Dermis microvascular lymphatic vessel endothelial cell (primary cell): ENCODE data around the gene PGR. TPM values are rescaled to one million over a fixed set of nuclear protein-coding genes. Genes with fewer than 3 reads are reported as not detected.
"Not testable (repeated sequence)": the region's sequence is repeated elsewhere in the genome, so short reads cannot be mapped to it uniquely, and the experiment has no call there.

ENCODE experiments used
- DNase-seq, 2 donors: peaks; one replicate each; pipeline versions ENCODE4 v3.0.0 to v3.0.0-alpha.2; 2010; ENCODE audit warnings: low read depth in 2 of 2
- total RNA-seq: library from RNA; depleted of rRNA; stranded (reverse); fragments of >200 nt; gene quantifications from 2 replicates; pipeline ENCODE4 v1.2.1, GENCODE V29; 2014

Gene PGR
- total RNA-seq, 1 donor from 2014 or later: under 0.01 TPM

DNA sequence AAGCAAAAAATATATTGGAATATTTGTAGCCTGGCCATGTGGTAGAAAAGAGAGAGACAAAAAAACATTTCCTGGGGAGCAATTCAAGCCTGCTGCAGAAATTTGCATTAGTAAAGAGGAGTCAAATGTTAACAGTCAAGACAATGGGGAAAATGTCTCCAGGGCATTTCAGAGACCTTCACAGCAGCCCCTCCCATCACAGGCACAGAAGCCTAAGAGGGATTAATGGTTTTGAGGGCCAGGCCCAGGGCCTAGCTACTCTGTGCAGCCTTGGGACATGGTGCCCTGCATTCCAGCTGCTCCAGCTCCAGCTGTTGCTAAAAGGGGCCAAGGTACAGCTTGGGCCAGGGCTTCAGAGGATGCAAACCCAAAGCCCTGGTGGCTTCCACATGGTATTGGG, 46.8 kb downstream of the PGR start:
- no peak for DNase-seq

DNA sequence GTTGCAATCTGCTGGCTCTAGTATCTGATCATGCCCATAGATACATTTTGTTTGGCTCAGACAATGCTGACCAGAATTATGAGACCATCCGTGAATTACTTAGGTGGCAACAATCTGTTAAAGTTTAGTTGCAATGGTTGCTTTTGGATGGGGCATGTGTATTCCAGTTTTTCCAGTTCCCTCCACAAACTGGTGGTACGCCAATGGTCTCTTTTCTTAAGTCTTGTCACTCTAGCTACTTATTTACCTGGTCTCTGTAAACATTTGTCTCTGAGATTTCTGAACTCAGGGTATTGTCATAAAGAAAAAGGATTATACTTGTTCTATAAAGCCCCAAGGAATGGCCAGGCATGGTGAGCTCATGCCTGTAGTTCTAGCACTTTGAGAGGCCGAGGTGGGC, 65.9 kb downstream of the PGR start:
- no peak for DNase-seq

DNA sequence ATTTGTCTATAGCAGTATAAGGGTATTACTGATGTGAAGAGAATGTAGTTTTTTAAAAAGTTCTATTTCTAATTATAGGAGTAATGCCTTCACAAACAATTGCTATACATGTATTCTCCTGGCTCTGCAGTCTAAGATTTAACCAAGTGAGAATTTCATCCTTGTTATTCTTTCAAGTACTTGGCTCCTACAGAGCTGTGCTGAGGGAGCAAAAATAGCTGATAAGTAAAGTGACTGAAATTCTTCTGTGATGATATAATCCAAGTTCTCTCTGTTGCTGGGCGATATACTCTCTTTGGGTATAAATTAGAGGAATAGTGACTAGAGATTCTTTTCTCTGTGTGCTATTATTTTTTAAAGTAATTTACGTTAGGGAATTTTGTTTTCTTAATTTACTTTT, 68.0 kb downstream of the PGR start:
- no peak for DNase-seq

DNA sequence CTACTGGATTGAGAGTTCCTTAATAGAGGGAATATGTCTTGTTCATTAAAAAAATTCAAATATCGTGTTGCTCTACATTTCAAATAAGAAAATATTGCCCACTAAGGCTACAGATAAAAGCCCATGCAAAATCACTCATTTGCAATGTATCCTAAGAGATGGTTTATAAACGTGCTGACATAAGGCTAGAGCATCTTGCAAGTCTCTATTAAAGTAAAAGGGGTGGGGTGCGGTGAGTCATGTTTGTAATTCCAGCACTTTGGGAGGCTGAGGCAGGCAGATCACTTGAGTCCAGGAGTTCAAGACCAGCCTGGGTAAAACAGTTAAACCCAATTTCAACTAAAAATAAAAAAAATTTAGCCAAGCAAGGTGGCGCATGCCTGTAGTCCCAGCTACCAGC, 70.3 kb downstream of the PGR start:
- DNase-seq: no peak

DNA sequence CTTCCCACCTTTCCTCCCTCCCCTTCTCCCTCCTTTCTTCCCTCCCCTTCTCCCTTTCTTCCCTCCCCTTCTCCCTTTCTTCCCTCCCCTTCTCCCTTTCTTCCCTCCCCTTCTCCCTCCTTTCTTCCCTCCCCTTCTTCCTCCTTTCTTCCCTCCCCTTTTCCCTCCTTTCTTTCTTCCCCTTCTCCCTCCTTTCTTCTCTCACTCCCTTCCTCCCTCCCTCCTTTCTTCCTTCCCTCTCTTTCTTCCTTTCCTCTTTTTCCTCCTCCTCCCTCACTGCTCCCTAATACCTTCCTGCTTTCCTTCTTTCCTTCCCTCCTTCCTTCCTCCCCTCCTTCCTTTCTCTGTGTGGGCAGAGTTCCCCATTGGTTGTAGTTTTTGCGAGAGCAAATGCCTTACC, 76.1 kb downstream of the PGR start:
- no peak for DNase-seq

DNA sequence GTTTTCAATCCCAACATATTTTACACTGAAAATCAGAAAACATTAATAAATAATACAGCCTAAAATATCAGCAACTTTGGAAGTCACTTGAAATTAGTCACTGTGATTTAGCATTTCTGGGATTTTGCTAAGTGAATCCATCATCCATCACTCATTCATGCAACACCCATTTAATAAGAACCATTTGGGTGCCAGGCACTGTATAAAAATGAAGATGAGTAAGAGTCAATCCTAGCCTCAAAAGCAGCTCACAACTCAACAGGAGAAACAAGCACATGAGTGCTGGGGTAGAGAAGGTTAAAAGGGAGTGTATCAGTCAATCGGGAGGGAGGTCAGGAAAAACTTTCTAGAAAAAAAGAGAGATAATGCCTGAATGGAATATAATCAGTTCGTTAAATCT, 77.9 kb downstream of the PGR start:
- no peak for DNase-seq

DNA sequence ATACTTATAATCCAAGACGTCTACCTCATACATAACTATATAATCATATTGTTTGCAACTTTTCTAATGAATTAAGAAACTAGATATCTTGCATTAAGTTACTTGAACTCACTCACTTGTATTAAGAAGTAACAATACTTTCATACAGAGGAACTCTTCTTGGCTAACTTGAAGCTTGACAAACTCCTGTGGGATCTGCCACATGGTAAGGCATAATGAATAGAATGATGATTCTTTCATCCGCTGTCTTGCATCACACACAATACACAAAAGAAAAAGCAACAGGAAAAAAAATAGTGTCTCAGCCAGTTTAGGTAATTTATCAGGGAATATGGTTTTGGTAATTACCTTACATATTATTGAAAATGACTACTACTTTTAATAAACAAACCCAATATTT, 79.8 kb downstream of the PGR start:
- DNase-seq: no peak

DNA sequence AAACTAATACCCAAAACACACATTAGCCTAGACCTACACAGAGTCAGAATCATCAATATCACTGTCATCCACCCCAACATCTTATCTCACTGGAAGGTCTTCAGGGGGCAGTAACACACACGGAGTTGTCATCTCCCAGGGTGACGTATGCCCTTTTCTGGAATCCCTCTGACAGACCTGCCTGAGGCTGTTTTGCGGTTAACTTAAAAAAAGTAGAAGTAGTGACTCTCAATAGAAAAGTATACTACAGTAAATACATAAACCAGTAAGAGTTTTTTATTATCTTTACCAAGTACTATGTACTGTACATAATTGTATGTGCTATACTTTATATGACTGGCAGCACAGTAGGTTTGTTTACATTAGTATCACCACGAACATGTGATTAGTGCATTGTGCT, 80.5 kb downstream of the PGR start:
- DNase-seq: no peak

DNA sequence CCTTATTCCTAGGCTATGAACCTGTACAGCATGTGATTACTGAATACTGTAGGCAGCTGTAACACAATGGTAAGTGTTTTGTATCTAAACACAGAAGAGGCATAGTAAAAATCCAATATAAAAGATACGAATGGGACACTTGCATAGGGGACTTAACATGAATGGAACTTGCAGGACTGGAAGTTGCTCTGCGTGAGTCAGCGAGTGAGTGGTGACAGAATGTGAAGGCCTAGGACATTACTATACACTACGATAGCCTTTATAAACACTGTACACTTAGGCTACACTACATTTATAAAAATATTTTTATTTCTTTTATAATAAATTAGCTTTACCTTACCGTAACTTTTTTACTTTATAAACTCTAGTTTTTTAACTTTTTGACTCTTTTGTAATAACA, 81.1 kb downstream of the PGR start:
- no peak for DNase-seq

DNA sequence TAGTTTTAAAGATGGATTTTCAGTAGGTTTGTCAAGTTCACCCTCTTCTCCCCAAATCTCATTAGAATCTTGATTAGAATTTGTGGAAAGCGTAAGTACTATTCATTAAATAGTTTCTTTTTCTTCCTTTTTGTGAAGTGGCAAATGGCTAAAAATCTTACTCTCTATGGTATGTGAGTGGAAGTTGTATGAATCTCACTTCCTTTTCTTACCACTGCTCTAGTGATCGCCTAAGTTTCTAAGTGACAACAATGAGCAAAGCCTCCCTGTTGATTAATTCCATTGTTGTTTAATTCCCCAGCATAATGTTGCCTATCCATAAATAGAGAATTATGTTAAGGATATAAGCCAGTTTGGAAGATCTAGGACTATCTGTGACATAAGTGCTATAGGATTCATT, 82.7 kb downstream of the PGR start:
- DNase-seq: no peak

DNA sequence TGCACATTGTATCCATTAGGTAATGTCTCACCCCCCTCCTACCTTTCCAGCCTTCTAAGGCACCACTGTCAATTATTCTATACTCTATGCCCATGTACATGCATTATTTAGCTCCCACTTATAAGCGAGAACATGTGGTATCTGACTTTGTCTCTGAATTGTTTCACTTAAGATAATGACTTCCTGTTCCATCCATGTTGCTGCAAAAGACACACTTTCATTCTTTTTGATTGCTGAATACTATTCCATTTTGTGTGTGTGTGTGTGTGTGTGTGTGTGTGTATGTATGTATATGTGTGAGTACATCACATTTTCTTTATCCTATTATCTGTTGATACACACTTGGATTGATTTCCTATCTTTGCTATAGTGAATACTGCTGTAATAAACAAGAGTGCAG, 84.2 kb downstream of the PGR start:
- no peak for DNase-seq

DNA sequence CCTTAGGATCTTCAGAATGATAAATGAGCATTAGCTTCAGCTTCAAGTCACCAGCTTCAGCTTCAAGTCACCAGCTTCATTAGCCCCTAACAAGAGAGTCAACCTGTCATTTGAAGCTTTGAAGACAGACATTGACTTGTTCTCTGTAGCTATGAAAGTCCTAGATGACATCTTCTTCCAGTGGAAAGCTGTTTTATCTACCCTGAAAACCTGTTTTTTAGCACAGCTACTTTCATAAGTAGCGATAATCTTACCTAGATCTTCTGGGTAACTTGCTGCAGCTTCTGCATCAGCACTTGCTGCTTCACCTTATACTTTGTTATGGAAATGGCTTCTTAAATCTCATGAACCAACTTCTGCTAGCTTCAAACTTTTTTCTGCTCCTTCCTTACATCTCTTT, 85.7 kb downstream of the PGR start:
- DNase-seq: no peak

DNA sequence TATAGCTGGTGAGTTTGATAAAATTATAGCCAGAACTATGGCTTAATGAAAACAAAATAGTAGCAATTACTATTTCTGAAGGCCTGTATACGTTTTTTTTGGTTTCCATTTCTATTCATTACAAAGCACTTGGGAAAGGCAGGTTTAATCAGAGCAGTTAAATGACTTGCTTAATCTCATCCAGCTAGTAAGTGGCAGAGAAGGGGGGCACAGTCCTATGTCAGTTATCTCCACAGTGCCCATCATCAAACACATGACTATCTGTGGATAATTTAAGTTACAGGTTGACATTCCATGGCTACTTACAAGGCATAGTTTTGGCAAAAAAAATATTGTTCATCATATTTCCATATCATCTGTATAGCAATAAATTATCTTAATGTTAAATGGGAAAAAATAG, 93.7 kb downstream of the PGR start:
- DNase-seq: no peak

DNA sequence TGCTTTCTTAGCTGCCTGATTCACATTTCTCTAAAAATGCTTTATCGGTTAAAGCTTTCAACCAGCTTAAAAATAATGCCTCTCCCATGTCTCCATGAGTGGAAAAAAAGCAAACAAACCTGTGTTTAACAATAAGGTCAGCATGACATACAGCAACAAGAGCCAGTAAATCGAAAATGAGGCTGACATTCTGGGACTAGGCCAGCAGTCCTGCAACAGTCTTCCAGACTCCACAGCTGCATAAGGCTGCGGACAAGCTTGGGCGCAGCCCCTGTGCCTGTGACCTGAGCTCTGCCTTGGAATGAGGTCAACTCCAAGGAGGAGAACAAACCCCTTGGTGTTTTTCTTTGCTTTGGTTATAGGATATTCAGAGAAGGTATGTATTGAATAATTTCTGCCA, 95.5 kb downstream of the PGR start:
- DNase-seq: no peak

DNA sequence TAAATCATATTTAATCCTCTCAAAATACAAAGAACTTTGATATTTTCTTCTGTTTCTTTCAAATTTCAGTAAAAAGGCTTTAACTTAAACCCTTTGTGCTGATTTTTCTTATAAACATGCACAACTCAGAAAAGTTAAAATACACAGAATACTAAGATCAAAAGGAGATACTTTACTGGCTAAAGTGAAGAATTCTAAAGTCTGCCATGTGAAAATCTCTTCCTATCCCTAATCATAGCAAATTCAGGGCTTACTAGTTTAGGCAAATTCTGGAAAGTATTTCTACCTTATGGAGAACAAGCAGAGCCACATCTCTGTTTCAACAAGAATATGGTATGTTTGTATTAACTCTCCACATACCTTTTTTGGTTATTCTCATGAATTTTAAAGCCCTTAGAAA, 96.6 kb downstream of the PGR start:
- DNase-seq: no peak

DNA sequence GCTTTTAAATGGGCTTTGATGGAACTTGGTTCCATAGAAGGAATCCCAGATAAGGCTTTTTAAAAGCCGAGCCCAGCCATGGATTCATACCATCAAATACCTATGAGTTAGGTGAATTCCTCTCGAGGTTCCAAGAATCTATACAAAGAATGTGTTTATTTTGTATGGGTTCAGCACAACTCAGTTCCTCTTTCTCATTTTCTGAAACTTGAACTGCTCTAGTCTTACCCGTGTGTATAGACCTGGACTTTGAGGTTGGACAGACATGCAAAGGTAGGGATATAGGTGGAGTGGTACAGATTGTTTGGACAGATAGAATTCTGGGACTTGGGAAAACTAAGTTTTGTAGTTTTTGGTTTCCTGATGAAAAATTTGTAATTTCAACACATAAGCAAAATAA, 97.9 kb downstream of the PGR start:
- no peak for DNase-seq

DNA sequence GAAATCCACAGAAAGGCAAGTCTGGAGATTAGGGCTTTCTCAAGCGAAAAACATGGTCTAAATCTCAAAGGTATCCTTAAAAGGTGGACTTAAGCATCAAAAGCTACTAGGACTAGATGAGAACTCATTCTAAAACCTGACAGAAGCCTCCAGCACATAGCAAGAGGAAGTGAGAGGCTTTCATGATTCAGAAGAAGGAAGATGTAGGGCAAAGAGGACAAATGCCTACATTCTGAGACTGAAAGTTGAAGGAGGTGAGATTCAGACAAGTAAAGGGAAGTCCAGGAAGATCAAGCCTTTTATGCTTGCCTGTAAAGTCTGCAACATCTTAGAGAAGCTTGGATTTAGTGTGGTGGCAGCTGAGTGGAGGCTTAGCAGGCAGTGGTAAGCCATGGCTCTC, 98.9 kb downstream of the PGR start:
- no peak for DNase-seq

DNA sequence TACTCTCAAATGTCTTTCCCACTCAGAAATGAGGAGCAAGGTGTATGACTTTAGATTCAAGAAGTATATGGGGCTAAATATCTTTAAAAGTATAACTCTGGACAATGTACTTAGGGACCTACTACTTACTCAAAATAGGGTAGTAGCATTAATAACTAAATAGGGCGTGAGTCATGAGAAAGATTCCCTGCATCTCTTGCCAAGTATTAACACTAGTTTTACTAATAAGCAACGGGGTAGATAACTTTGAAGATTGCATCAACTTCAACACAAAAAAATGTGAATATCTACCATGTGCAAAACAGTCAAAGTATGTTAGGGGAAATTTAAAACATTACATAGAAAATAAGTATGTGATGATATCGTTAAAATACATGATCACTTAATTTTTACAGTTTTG, 99.6 kb downstream of the PGR start:
- no peak for DNase-seq

DNA sequence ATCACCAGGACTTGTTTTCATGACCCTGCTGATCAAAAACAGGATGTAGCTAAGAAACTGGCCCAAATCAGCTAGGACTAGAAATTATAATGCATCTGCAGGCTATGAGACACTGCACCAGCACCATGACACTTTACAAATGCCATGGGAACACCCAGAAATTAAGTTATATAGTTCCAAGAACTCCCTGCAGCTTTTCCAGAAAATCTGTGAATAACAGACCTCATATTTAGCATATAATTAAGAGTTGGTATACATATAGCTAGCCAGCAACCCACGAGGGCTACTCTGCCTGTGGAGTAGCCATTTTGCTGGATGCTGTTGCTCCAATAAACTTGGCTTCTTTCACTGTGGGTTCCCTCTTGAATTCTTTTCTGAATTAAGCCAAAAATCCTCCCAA, 101.0 kb downstream of the PGR start:
- DNase-seq: no peak

DNA sequence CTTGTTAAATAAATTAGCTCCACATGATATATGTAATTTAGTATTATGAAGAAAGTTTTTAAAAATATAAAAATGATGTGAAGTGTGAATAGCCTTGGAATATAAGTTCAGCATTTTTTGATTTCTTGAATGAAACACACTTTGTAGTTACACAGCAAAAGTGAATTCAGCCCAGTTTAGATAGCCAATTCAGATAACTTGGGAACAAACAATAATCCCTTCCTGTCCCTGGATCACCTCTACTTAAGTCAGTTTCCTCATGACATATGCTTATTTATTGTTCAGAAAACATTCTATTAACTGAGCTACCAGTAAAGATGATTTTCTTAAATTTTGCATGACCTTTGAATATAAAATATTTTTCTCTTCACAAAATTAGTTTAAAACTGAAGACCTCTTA, 107.4 kb downstream of the PGR start:
- DNase-seq: peak in 1 of 2 donors; percentile 20

DNA sequence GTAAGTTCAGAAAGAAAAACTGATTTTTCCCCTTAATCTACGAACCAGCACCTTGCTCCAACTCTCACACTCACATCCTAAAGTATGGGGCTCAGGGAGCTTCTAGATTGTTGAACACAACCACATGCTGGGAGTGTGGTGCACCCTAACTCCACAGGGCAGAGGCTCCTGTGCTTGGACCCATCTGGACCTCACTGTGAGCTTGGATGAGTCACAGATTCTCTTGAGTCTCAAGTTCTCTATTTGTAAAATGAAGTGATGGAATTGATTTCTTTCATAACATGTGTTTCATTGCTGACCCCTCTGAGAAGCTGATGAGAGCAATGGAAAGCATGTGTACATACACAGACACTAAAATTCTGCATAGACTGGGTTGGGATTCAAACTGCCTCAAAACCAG, 109.7 kb downstream of the PGR start:
- no peak for DNase-seq

DNA sequence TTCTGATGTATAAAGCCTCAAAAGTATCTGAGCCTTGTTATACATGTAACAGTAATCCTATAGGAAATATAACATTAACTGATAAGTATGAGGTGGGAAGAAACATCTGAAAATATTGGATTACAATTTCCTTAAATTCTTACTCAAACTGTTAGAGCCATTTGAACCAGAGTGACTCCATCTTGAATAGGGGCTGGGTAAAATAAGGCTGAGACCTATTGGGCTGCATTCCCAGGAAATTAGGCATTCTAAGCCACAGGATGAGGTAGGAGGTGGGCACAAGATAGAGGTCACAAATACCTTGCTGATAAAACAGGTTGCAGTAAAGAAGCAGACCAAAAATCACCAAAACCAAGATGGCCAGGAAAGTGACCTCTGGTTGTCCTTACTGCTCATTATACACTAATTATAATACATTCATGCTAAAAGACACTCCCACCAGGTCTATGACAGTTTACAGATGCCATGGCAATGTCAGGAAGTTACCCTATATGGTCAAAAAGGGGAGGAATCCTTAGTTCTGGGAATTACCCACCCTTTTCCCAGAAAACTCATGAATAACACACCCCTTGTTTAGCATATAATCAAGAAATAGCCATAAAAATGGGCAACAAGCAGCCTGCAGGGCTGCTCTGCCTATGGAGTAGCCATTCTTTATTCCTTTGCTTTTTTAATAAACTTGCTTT, 114.9 kb downstream of the PGR start:
- no peak for DNase-seq

DNA sequence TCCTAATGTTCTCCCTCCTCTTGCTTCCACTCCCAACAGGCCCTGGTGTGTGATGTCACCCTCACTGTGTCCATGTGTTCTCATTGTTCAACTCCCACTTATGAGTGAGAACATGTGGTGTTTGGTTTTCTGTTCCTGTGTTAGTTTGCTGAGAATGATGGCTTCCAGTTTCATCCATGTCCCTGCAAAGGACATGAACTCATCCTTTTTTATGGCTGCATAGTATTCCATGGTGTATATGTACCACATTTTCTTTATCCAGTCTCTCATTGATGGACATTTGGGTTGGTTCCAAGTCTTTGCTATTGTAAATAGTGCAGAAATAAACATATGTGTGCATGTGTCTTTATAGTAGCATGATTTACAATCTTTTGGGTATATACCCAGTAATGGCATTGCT, 115.9 kb downstream of the PGR start:
- not testable (repeated sequence) for DNase-seq

DNA sequence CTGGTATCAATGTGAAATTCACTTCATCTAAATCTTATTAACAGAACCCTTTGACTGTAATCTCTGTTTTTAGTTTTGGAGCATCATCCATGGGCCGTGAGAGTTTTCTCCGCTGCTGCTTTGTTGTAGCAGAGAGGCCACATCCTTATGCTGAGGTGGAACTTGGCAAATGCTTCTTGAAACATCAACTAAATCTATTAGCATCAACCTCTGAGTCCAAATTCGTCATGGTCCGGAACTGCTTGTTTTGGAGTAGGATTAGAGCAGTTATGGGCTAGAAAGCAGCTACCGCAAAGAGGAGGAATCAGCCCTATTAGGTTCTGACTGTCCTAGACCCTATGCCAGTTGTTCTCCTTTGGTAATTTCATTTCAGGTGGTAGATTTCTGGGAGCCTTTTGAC, 117.7 kb downstream of the PGR start:
- no peak for DNase-seq
